K562 (cell line): ENCODE measurements around the gene COPE. TPM values are rescaled to one million over a fixed set of nuclear protein-coding genes. Genes with fewer than 3 reads are reported as not detected.
A peak's percentile ranks its signal among the peaks of the same experiment; 100 is the strongest.

Experiments
- ATAC-seq: fragments of 200-7000 bp; cut with Tn5 transposase; 3 replicates; pipeline ENCODE4 v1.9.1; 2020; ENCODE audit warnings: moderate library complexity
- BruUV-seq: library from RNA; stranded (reverse); fragments of 400-500 nt; replicated peaks from 2 replicates; lab custom pipeline; 2021; lab: Mats Ljungman, UMichigan
- CTCF ChIA-PET: fragments of 300-600 bp; formaldehyde crosslinking; extraction: SDS; loops from one replicate; lab custom pipeline; 2021; ENCODE audit warnings: low intra/inter-chr PET ratio; lab: Yijun Ruan, JAX
- POLR2A ChIA-PET: fragments of 300-600, 350-650 bp; sonication (Branson Sonifier 250); formaldehyde crosslinking; extraction: SDS; loops from one replicate; lab custom pipeline; 2021; ENCODE audit warnings: antibody characterized with exemption, inconsistent platforms; lab: Yijun Ruan, JAX
- DNase-seq, 4 experiments: peaks; one replicate each; pipeline versions ENCODE4 v3.0.0 to v3.0.0-alpha.2; 2011 to 2018; ENCODE audit warnings: low spot score in 3 of 4, mixed read lengths in 3 of 4; ENCODE audit errors: extremely low read depth in 1 of 4
- FAIRE-seq: peaks from 2 replicates; lab custom pipeline; 2011; peaks lifted over from hg19 to GRCh38; lab: Jason Lieb, UNC
- H2AFZ ChIP-seq: 2 replicates; pipeline ENCODE4 v1.6.0; 2011; ENCODE audit warnings: low read depth, low read length, control low read depth, inconsistent platforms
- H3K27ac ChIP-seq: fragments of 200-600 bp; 3 replicates; pipeline ENCODE4 v1.8.0; 2011; ENCODE audit warnings: low read depth, mild to moderate bottlenecking, control low read depth, inconsistent platforms, low read length, moderate library complexity, mixed read lengths; ENCODE audit errors: extremely low read depth
- H3K27me3 ChIP-seq, 2 experiments: fragments of 300-600 bp in 1 of 2; 2 replicates in 1 of 2; 3 replicates in 1 of 2; pipeline versions ENCODE4 v1.6.0 to v1.8.0; 2011; ENCODE audit warnings: inconsistent platforms in 2 of 2, low read length in 2 of 2, mild to moderate bottlenecking in 1 of 2, mixed read lengths in 1 of 2, moderate library complexity in 1 of 2; ENCODE audit not compliant: control insufficient read depth in 2 of 2, insufficient read depth in 2 of 2
- H3K36me3 ChIP-seq: fragments of 300-600 bp; 3 replicates; pipeline ENCODE4 v1.8.0; 2011; ENCODE audit warnings: mild to moderate bottlenecking, low read length, inconsistent platforms; ENCODE audit not compliant: control insufficient read depth, insufficient read depth
- H3K4me1 ChIP-seq, 2 experiments: fragments of 200-600 bp in 1 of 2; replicated peaks in 1 of 2; 2 replicates in 1 of 2; 3 replicates in 1 of 2; pipeline versions ENCODE4 v1.5.1 to v1.8.0; 2011; ENCODE audit warnings: inconsistent platforms in 2 of 2, low read length in 2 of 2, mild to moderate bottlenecking in 1 of 2, mixed read lengths in 1 of 2, moderate library complexity in 1 of 2; ENCODE audit not compliant: control insufficient read depth in 2 of 2, insufficient read depth in 2 of 2
- H3K4me2 ChIP-seq: 2 replicates; pipeline ENCODE4 v1.6.1; 2011; ENCODE audit warnings: low read length, control low read depth, inconsistent platforms, mixed read lengths; ENCODE audit not compliant: insufficient read depth
- H3K4me3 ChIP-seq: fragments of 200-600 bp; sonication (generic), shearing (Covaris generic); 2 replicates; pipeline ENCODE4 v1.5.1; 2016; ENCODE audit warnings: control low read depth, inconsistent platforms
- H3K79me2 ChIP-seq: fragments of 200-600 bp; 3 replicates; pipeline ENCODE4 v1.8.0; 2011; ENCODE audit warnings: low read length, inconsistent platforms; ENCODE audit not compliant: control insufficient read depth, insufficient read depth
- H3K9ac ChIP-seq, 2 experiments: 2 replicates each; pipeline versions ENCODE4 v1.6.0 to v1.6.1; 2011; ENCODE audit warnings: low read depth in 2 of 2, low read length in 2 of 2, control low read depth in 1 of 2, inconsistent platforms in 1 of 2, mild to moderate bottlenecking in 1 of 2, mixed read lengths in 1 of 2; ENCODE audit not compliant: insufficient read depth in 1 of 2
- H3K9me1 ChIP-seq: one replicate; pipeline ENCODE4 v1.6.0; 2011; ENCODE audit warnings: inconsistent platforms, mild to moderate bottlenecking, low read length, moderate library complexity; ENCODE audit not compliant: control insufficient read depth, insufficient read depth
- H3K9me3 ChIP-seq: replicated peaks from 2 replicates; pipeline ENCODE4 v1.5.1; 2011; ENCODE audit warnings: low read depth, low read length, inconsistent platforms; ENCODE audit not compliant: control insufficient read depth, insufficient read depth
- H4K20me1 ChIP-seq: replicated peaks from 2 replicates; pipeline ENCODE4 v1.6.1; 2011; ENCODE audit warnings: low read length, inconsistent platforms, mixed read lengths; ENCODE audit not compliant: control insufficient read depth, insufficient read depth
- CHCHD3 ChIP-seq: fragments of 250-450 bp; sonication (Bioruptor Pico); IDR thresholded peaks from 2 replicates; pipeline ENCODE4 v2.1.2; 2022; ENCODE audit warnings: mild to moderate bottlenecking
- IRF2 ChIP-seq: sonication (generic); formaldehyde crosslinking; IDR thresholded peaks from 2 replicates; pipeline ENCODE4 v1.8.1; 2022; ENCODE audit warnings: mild to moderate bottlenecking, missing genetic modification reagents
- MAZ ChIP-seq, 2 experiments: fragments of 450-650 bp in 1 of 2; sonication (generic) in 1 of 2; formaldehyde crosslinking; IDR thresholded peaks in 1 of 2; conservative IDR thresholded peaks in 1 of 2; 2 replicates each; pipeline versions ENCODE4 v1.4.0 to v1.5.0; 2020; ENCODE audit warnings: mild to moderate bottlenecking in 1 of 2, missing genetic modification reagents in 1 of 2
- PHB2 ChIP-seq: fragments of 450-650 bp; IDR thresholded peaks from 2 replicates; pipeline ENCODE4 v1.6.1; 2017; ENCODE audit warnings: low read depth
- POLR2G ChIP-seq: fragments of 200-400 bp; formaldehyde crosslinking; IDR thresholded peaks from 2 replicates; pipeline ENCODE4 v1.6.1; 2017; ENCODE audit warnings: low read depth, mild to moderate bottlenecking, antibody characterized with exemption, low read length, moderate library complexity
- TAF7 ChIP-seq: fragments of 450-650 bp; IDR thresholded peaks from 2 replicates; pipeline ENCODE4 v1.6.1; 2016; ENCODE audit warnings: missing genetic modification characterization, missing compliant biosample characterization
- UBTF ChIP-seq, 2 experiments: IDR thresholded peaks; 2 replicates each; pipeline ENCODE4 v1.6.1; 2012; ENCODE audit warnings: improper control_type of control experiment in 2 of 2, low read depth in 2 of 2, low read length in 2 of 2, borderline replicate concordance in 1 of 2
- ZNF586 ChIP-seq: fragments of 450-650 bp; formaldehyde crosslinking; conservative IDR thresholded peaks from 2 replicates; pipeline ENCODE4 v1.4.0; 2020; ENCODE audit warnings: mild to moderate bottlenecking, moderate library complexity
- WGBS: fragments of 100-300 bp; shearing (Covaris generic); methylation state at CpG from one replicate; pipeline ENCODE4 v1.1.6; 2016; ENCODE audit warnings: low coverage, mixed read lengths; ENCODE audit not compliant: insufficient coverage; ENCODE audit errors: missing lambda C conversion rate; 5-methylcytosine and 5-hydroxymethylcytosine counted together
- in situ Hi-C: fragments of 300-500 bp; cut with MboI; formaldehyde crosslinking; loops from 4 replicates; pipeline ENCODE4 v1.15.0; 2018; ENCODE audit warnings: inconsistent platforms, mixed read lengths
- intact Hi-C: fragments of 100-400 bp; cut with micrococcal nuclease; formaldehyde crosslinking; loops from 2 replicates; pipeline ENCODE4 v1.14.2; 2022
- polyA plus RNA-seq, 8 experiments: library from polyadenylated mRNA; depleted of rRNA in 4 of 8; stranded (reverse) in 5 of 8; unstranded in 3 of 8; fragments of >200 nt; fragmentation: Nextera tagmentation in 2 of 8; fragmentation: Illumina TruSeq in 1 of 8; extraction: Ambion mirVana in 2 of 8; extraction: Trizol in 1 of 8; gene quantifications; 2 replicates each; pipeline versions ENCODE4 v1.2.1 to v1.2.3, GENCODE V29; 2011 to 2014; ENCODE audit warnings: inconsistent platforms in 1 of 8, missing spikeins in 1 of 8
- total RNA-seq, 7 experiments: library from RNA; depleted of rRNA in 6 of 7; stranded (reverse); fragments of >200 nt in 6 of 7; fragmentation: Illumina TruSeq in 2 of 7; extraction: Trizol in 2 of 7; gene quantifications; 2 replicates each; pipeline versions ENCODE4 v1.2.1 to v1.2.3, GENCODE V29; 2011 to 2021; ENCODE audit warnings: low replicate concordance in 1 of 7
- TF ChIP-seq, protein P1 (sequence below): fragments of 450-650 bp; IDR thresholded peaks from 2 replicates; pipeline ENCODE4 v1.6.1; 2016; ENCODE audit warnings: mild to moderate bottlenecking

COPE gene
- total and polyA plus RNA-seq, 9 of the 15 experiments (the other 6 are each of a cell fraction or from before 2014, with no cell fraction given): 5.8 to 273 (median 147) TPM

GRCh38 chr19:18899624-18900560, 19.3 kb downstream of the COPE start:
- Histone ChIP-seq H3K27me3 (peaks cover 0 to 2% of the 10 kb centered on the region in 2 experiments; a peak in 1 of 5 replicates), H3K9me1 (peaks cover 3% of the 10 kb centered on the region), H2AFZ (no peak overlapping the region), H3K4me1 (peaks cover 12 to 60% of the 10 kb centered on the region in 2 experiments), H3K4me2 (no peak overlapping the region), H4K20me1 (peaks cover 22% of the 10 kb centered on the region), H3K9me3 (no peaks in the 10 kb centered on the region), H3K4me3 (no peak overlapping the region), H3K36me3 (peaks cover 43% of the 10 kb centered on the region; the same call in 2 of the 3 replicates), H3K79me2 (no peaks in the 10 kb centered on the region), H3K9ac (no peak overlapping the region), H3K27ac (no peak overlapping the region)
- FAIRE-seq (no peak), ATAC-seq (no peak), DNase-seq (no peak)
- intact Hi-C loops (loop anchor here (5.0 kb wide), 1 partner anchor 237 kb away; the partner anchor contains the start of gene TMEM161A), in situ Hi-C loops (no loop called here)
- 85% methylated on average over 13 of the region's 20 CpGs for WGBS
- BruUV-seq: no TSS peak
- POLR2A ChIA-PET: interaction anchor here (0.8 to 1.2 kb wide), 4 partner anchors 9 to 87 kb away, joined by 3 to 5 read pairs (median 4); no protein-coding TSS in a partner anchor
- CTCF ChIA-PET: no interaction called here
- TF ChIP-seq, protein P1, sequence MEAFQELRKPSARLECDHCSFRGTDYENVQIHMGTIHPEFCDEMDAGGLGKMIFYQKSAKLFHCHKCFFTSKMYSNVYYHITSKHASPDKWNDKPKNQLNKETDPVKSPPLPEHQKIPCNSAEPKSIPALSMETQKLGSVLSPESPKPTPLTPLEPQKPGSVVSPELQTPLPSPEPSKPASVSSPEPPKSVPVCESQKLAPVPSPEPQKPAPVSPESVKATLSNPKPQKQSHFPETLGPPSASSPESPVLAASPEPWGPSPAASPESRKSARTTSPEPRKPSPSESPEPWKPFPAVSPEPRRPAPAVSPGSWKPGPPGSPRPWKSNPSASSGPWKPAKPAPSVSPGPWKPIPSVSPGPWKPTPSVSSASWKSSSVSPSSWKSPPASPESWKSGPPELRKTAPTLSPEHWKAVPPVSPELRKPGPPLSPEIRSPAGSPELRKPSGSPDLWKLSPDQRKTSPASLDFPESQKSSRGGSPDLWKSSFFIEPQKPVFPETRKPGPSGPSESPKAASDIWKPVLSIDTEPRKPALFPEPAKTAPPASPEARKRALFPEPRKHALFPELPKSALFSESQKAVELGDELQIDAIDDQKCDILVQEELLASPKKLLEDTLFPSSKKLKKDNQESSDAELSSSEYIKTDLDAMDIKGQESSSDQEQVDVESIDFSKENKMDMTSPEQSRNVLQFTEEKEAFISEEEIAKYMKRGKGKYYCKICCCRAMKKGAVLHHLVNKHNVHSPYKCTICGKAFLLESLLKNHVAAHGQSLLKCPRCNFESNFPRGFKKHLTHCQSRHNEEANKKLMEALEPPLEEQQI: no peak
- TF ChIP-seq POLR2G (peak; percentile 48), UBTF (IDR thresholded peaks at IDR 0.05; ENCODE audit: borderline replicate concordance in 1 of 2, low read depth in 2 of 2, low read length in 2 of 2) (no peak), TAF7 (tag) (no peak), MAZ (CRISPR knock-in tag; conservative IDR thresholded peaks at IDR 0.05 in 1 of 2, IDR thresholded peaks at IDR 0.05 in 1 of 2) (0 out of 4 replicates have a peak, but pooled peaks of 1 of the 2 experiments have one; percentile 17), CHCHD3 (CRISPR knock-in tag) (no peak), PHB2 (no peak), ZNF586 (CRISPR knock-in tag) (no peak), IRF2 (CRISPR knock-in tag) (no peak)
